WI38 (cell line): ENCODE results near the gene DUSP22.
"Not testable (repeated sequence)": the region's sequence is repeated elsewhere in the genome, so short reads cannot be mapped to it uniquely, and the experiment has no call there.

Experiments used
- H3K4me3 ChIP-seq: 2 replicates; pipeline ENCODE4 v1.5.1; 2011; ENCODE audit warnings: low read depth, mild to moderate bottlenecking, control low read depth, low read length
- CTCF ChIP-seq: IDR thresholded peaks from 2 replicates; pipeline ENCODE4 v1.5.1; 2012; ENCODE audit warnings: low read depth, mild to moderate bottlenecking, control low read depth, low read length

The DUSP22 gene

GRCh38 chr6:280775-281468 lies 11.4 kb upstream of the DUSP22 start:
- TF ChIP-seq CTCF = no peak
- no peak overlapping the region for H3K4me3 ChIP-seq

GRCh38 chr6:281469-282103 lies 10.7 kb upstream of the DUSP22 start:
- H3K4me3 ChIP-seq = no peak overlapping the region
- TF ChIP-seq CTCF = no peak

- no peak for TF ChIP-seq CTCF
Measured at GRCh38 chr6:282177-282866, 10.0 kb upstream of the DUSP22 start.

GRCh38 chr6:282867-283416 lies 9.3 kb upstream of the DUSP22 start:
- no peak for TF ChIP-seq CTCF
- no peak overlapping the region for H3K4me3 ChIP-seq

More at GRCh38 chr6:282177-282866, 10.0 kb upstream of the DUSP22 start:
- H3K4me3 ChIP-seq = no peak overlapping the region

- H3K4me3 ChIP-seq = no peak overlapping the region
- TF ChIP-seq CTCF = no peak
Measured at GRCh38 chr6:284486-284885, 7.8 kb upstream of the DUSP22 start.

- no peak for TF ChIP-seq CTCF
- no peak overlapping the region for H3K4me3 ChIP-seq
Measured at GRCh38 chr6:285030-285771, 7.1 kb upstream of the DUSP22 start.

GRCh38 chr6:285902-286301 lies 6.4 kb upstream of the DUSP22 start:
- not testable (repeated sequence) for H3K4me3 ChIP-seq
